Gastroesophageal sphincter (tissue), 4 donors: ENCODE measurements around the gene PPP1R37. TPM values are rescaled to one million over a fixed set of nuclear protein-coding genes. Genes with fewer than 3 reads are reported as not detected.

Source experiments
- ATAC-seq: fragments of 150-250 bp; one replicate; pipeline ENCODE4 v1.9.1; 2016; ENCODE audit warnings: mild to moderate bottlenecking, moderate library complexity
- H3K27ac ChIP-seq, 4 donors: fragments of 200-600 bp; sonication (generic) in 3 of 4; 1 replicate in 3 of 4; 2 replicates in 1 of 4; pipeline ENCODE4 v1.5.1; 2016 to 2019
- H3K27me3 ChIP-seq: fragments of 200-600 bp; sonication (generic); one replicate; pipeline ENCODE4 v1.5.1; 2019
- H3K36me3 ChIP-seq, 2 donors: fragments of 200-600 bp; sonication (generic); one replicate each; pipeline ENCODE4 v1.5.1; 2019; ENCODE audit warnings: control low read depth in 1 of 2
- H3K4me1 ChIP-seq, 3 donors: fragments of 200-600 bp; sonication (generic); 1 replicate in 2 of 3; 2 replicates in 1 of 3; pipeline ENCODE4 v1.5.1; 2016 to 2019; ENCODE audit warnings: control low read depth in 2 of 3
- H3K4me3 ChIP-seq, 2 donors: fragments of 200-600 bp; sonication (generic); one replicate each; pipeline ENCODE4 v1.5.1; 2019; ENCODE audit warnings: mild to moderate bottlenecking in 1 of 2, moderate library complexity in 1 of 2
- H3K9me3 ChIP-seq, 3 donors: fragments of 200-600 bp; sonication (generic); one replicate each; pipeline ENCODE4 v1.5.1; 2017 to 2019; ENCODE audit warnings: control low read depth in 2 of 3
- CTCF ChIP-seq, 4 experiments: fragments of 200-600 bp in 2 of 4; fragments of 450-650 bp in 2 of 4; sonication (generic) in 1 of 4; IDR thresholded peaks; one replicate each; pipeline ENCODE4 v1.5.1; 2017 to 2019; ENCODE audit warnings: antibody characterized with exemption in 4 of 4, mild to moderate bottlenecking in 2 of 4, moderate library complexity in 2 of 4
- EP300 ChIP-seq: sonication (generic); formaldehyde crosslinking; IDR thresholded peaks from one replicate; pipeline ENCODE4 v1.6.1; 2017; ENCODE audit warnings: antibody characterized with exemption, mild to moderate bottlenecking
- POLR2A ChIP-seq, 2 donors: fragments of 450-650 bp; IDR thresholded peaks; one replicate each; pipeline ENCODE4 v1.6.1; 2017; ENCODE audit warnings: antibody characterized with exemption in 2 of 2, mild to moderate bottlenecking in 2 of 2, moderate library complexity in 1 of 2
- POLR2AphosphoS5 ChIP-seq: sonication (generic); formaldehyde crosslinking; IDR thresholded peaks from one replicate; pipeline ENCODE4 v1.6.1; 2017; ENCODE audit warnings: antibody characterized with exemption
- WGBS, 2 donors: methylation state at CpG; one replicate each; pipeline ENCODE4 v1.1.5; 2018; ENCODE audit warnings: low coverage in 1 of 2; 5-methylcytosine and 5-hydroxymethylcytosine counted together
- total RNA-seq, 4 donors: library from RNA; depleted of rRNA; stranded (reverse); fragments of >200 nt; gene quantifications; one replicate each; pipeline ENCODE4 v1.1.0, GENCODE V29; 2016

PPP1R37 gene
- total RNA-seq, 4 donors from 2014 or later = 22.6 to 51.4 (median 24.6) TPM

GRCh38 chr19:45186509-45187334 is 93.7 kb downstream of the PPP1R37 start:
- 82 to 88% methylated on average over 4 to 8 of the region's 12 CpGs for WGBS, 2 donors
- Histone ChIP-seq H3K27ac (no peak overlapping the region), H3K36me3 (peaks cover 0 to 7% of the 10 kb centered on the region in 2 donors), H3K4me3 (no peak overlapping the region), H3K27me3 (no peaks in the 10 kb centered on the region), H3K4me1 (peaks cover 0 to under 1% (median 0%) of the 10 kb centered on the region in 3 donors), H3K9me3 (no peaks in the 10 kb centered on the region)
- TF ChIP-seq EP300 (no peak), POLR2AphosphoS5 (no peak), CTCF (IDR thresholded peaks at IDR 0.05) (no peak), POLR2A (IDR thresholded peaks at IDR 0.05) (no peak)
- ATAC-seq = no peak

GRCh38 chr19:45187421-45188100 is 94.6 kb downstream of the PPP1R37 start:
- no peak for TF ChIP-seq POLR2AphosphoS5
- peak in 1 of 4 experiments; percentile 56 for TF ChIP-seq CTCF (IDR thresholded peaks at IDR 0.05)
- no peak for TF ChIP-seq POLR2A (IDR thresholded peaks at IDR 0.05)
- no peak for TF ChIP-seq EP300
- 18 to 35% methylated on average over 3 to 8 of the region's 12 CpGs for WGBS, 2 donors
- H3K4me1 ChIP-seq = no peaks in the 10 kb centered on the region
- no peak for ATAC-seq
- H3K27ac ChIP-seq = no peak overlapping the region
- no peak overlapping the region for H3K4me3 ChIP-seq
- no peaks in the 10 kb centered on the region for H3K27me3 ChIP-seq
- H3K36me3 ChIP-seq = peaks cover 0 to 4% of the 10 kb centered on the region in 2 donors
- no peaks in the 10 kb centered on the region for H3K9me3 ChIP-seq

GRCh38 chr19:45189971-45190370 is 97.0 kb downstream of the PPP1R37 start:
- no peak for ATAC-seq
- TF ChIP-seq EP300 (no peak), CTCF (IDR thresholded peaks at IDR 0.05) (no peak)
- H3K27me3 ChIP-seq = no peaks in the 10 kb centered on the region
- no peak overlapping the region for H3K27ac ChIP-seq
- no peaks in the 10 kb centered on the region for H3K9me3 ChIP-seq
- H3K4me3 ChIP-seq = no peak overlapping the region
- no peaks in the 10 kb centered on the region for H3K4me1 ChIP-seq
- H3K36me3 ChIP-seq = peaks cover 0 to 4% of the 10 kb centered on the region in 2 donors
- 86% methylated on average over 1 of the region's 1 CpG; no CpG with 5 or more reads in 1 of the 2 donors for WGBS, 2 donors

- no peak for TF ChIP-seq CTCF (IDR thresholded peaks at IDR 0.05)
- no peak for TF ChIP-seq POLR2AphosphoS5
- TF ChIP-seq EP300 = no peak
- TF ChIP-seq POLR2A (IDR thresholded peaks at IDR 0.05) = no peak
- Histone ChIP-seq H3K4me3 (no peak overlapping the region), H3K4me1 (no peaks in the 10 kb centered on the region), H3K27ac (no peak overlapping the region), H3K9me3 (no peaks in the 10 kb centered on the region), H3K27me3 (no peaks in the 10 kb centered on the region), H3K36me3 (peaks cover 0 to 4% of the 10 kb centered on the region in 2 donors)
- no CpG with 5 or more reads among the region's 4 CpGs for WGBS, 2 donors
- no peak for ATAC-seq
These were observed 98.4 kb downstream of the PPP1R37 start for GRCh38 chr19:45191375-45191774.
